Gastrocnemius medialis (tissue), 4 donors: ENCODE data around the gene TBL3.

Experiments used
- CTCF ChIP-seq, 5 experiments: fragments of 450-650 bp in 3 of 5; fragments of 200-600 bp in 2 of 5; sonication (generic) in 2 of 5; IDR thresholded peaks in 4 of 5; conservative IDR thresholded peaks in 1 of 5; 1 replicate in 4 of 5; 2 replicates in 1 of 5; pipeline ENCODE4 v1.5.1; 2016 to 2019; ENCODE audit warnings: antibody characterized with exemption in 5 of 5, mild to moderate bottlenecking in 3 of 5, moderate library complexity in 3 of 5
- POLR2A ChIP-seq, 2 donors: fragments of 450-650 bp; IDR thresholded peaks; one replicate each; pipeline ENCODE4 v1.6.1; 2017; ENCODE audit warnings: antibody characterized with exemption in 2 of 2, mild to moderate bottlenecking in 2 of 2, moderate library complexity in 2 of 2

- no peak for TF ChIP-seq CTCF (IDR thresholded peaks at IDR 0.05 in 4 of 5, conservative IDR thresholded peaks at IDR 0.05 in 1 of 5)
- TF ChIP-seq POLR2A (IDR thresholded peaks at IDR 0.05) = no peak
Measured at GRCh38 chr16:1972490-1972877, 631 bp downstream of the TBL3 start.
